Upper lobe of left lung (tissue), 4 donors: ENCODE results near the gene CHMP1B.

Source experiments
- EP300 ChIP-seq, 4 donors: sonication (generic); formaldehyde crosslinking; IDR thresholded peaks; one replicate each; pipeline ENCODE4 v1.5.1; 2017; ENCODE audit warnings: antibody characterized with exemption in 4 of 4, control low read depth in 2 of 4
- POLR2A ChIP-seq, 4 donors: fragments of 450-650 bp; IDR thresholded peaks; one replicate each; pipeline ENCODE4 v1.5.1; 2016 to 2017; ENCODE audit warnings: antibody characterized with exemption in 4 of 4, mild to moderate bottlenecking in 2 of 4
- POLR2AphosphoS5 ChIP-seq, 2 donors: sonication (generic); formaldehyde crosslinking; IDR thresholded peaks; one replicate each; pipeline ENCODE4 v1.5.1; 2017; ENCODE audit warnings: antibody characterized with exemption in 2 of 2
- TF ChIP-seq, protein P1 (sequence below), 6 experiments: fragments of 450-650 bp in 4 of 6; fragments of 200-600 bp in 2 of 6; sonication (generic) in 2 of 6; IDR thresholded peaks; one replicate each; pipeline ENCODE4 v1.5.1; 2016 to 2019; ENCODE audit warnings: antibody characterized with exemption in 6 of 6

DNA sequence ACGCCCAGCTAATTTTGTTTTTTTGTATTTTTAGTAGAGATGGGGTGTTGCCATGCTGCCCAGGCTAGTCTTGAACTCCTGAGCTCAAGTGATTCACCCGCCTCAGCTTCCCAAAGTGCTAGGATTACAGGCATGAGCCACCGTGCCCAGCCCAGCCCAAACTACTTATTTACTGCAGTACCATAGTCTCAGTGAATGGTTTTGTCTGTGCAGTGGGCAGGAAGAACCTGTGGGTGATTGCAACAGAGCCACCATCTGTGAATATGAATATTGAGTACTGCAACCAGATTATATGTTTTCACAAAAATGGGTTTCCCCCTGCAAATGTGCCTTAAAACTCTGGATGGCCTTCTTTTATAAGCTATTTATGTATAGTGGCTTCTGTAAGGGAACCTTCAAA is 47.9 kb downstream of the CHMP1B start:
- TF ChIP-seq, protein P1, sequence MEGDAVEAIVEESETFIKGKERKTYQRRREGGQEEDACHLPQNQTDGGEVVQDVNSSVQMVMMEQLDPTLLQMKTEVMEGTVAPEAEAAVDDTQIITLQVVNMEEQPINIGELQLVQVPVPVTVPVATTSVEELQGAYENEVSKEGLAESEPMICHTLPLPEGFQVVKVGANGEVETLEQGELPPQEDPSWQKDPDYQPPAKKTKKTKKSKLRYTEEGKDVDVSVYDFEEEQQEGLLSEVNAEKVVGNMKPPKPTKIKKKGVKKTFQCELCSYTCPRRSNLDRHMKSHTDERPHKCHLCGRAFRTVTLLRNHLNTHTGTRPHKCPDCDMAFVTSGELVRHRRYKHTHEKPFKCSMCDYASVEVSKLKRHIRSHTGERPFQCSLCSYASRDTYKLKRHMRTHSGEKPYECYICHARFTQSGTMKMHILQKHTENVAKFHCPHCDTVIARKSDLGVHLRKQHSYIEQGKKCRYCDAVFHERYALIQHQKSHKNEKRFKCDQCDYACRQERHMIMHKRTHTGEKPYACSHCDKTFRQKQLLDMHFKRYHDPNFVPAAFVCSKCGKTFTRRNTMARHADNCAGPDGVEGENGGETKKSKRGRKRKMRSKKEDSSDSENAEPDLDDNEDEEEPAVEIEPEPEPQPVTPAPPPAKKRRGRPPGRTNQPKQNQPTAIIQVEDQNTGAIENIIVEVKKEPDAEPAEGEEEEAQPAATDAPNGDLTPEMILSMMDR (IDR thresholded peaks at IDR 0.05): no peak
- TF ChIP-seq POLR2AphosphoS5 (IDR thresholded peaks at IDR 0.05): no peak
- TF ChIP-seq EP300 (IDR thresholded peaks at IDR 0.05): no peak
- TF ChIP-seq POLR2A (IDR thresholded peaks at IDR 0.05): no peak
